Measurements from ENCODE around the gene TNIP2. TPM values are rescaled to one million over a fixed set of nuclear protein-coding genes. Genes with fewer than 3 reads are reported as not detected.

The TNIP2 gene
- total and polyA plus RNA-seq, 2 of the 13 experiments (the other 11 are each of a cell fraction or from before 2014, with no cell fraction given), result 25.6 to 38.0 TPM

DNA sequence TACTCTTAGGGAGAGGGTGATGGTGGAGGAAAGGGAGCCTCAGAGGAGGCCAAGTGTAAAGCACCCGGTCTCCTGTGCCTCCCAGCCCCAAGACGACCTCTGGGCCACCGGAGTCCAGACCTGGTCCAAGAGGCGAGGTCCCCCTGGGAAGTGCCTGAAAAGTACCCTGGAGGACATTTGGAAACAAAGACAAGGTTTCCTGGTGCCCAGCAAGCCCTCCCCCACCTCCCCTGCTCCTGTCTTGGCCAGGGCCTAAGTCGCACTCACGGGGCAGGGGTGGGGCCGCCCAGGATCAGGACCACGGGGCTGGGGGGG, 36.2 kb upstream of the TNIP2 start (continued):
- TF ChIP-seq ZNF709 (CRISPR knock-in tag; IDR thresholded peaks at IDR 0.05) (0 out of 2 replicates have a peak, but pooled peaks have one; percentile 36), KLF6 (CRISPR knock-in tag; IDR thresholded peaks at IDR 0.05) (0 out of 2 replicates have a peak, but pooled peaks have one; percentile 13), PCBP1 (IDR thresholded peaks at IDR 0.05; ENCODE audit: borderline replicate concordance, low read depth, low read length) (no peak), ZNF580 (CRISPR knock-in tag; IDR thresholded peaks at IDR 0.05; ENCODE audit: borderline replicate concordance, low read depth) (0 out of 2 replicates have a peak, but pooled peaks have one; percentile 4), STAG1 (CRISPR knock-in tag; IDR thresholded peaks at IDR 0.05) (no peak), IKZF4 (CRISPR knock-in tag; IDR thresholded peaks at IDR 0.05; ENCODE audit: borderline replicate concordance, low read depth, not compliant biosample characterization) (no peak), NCOA1 (CRISPR knock-in tag; IDR thresholded peaks at IDR 0.05) (0 out of 2 replicates have a peak, but pooled peaks have one; percentile 15), MXD4 (CRISPR knock-in tag; IDR thresholded peaks at IDR 0.05) (0 out of 2 replicates have a peak, but pooled peaks have one; percentile 19), KMT2B (CRISPR knock-in tag; IDR thresholded peaks at IDR 0.05) (0 out of 2 replicates have a peak, but pooled peaks have one; percentile 11), RXRB (CRISPR knock-in tag; IDR thresholded peaks at IDR 0.05; ENCODE audit: borderline replicate concordance) (no peak), ZNF772 (CRISPR knock-in tag; IDR thresholded peaks at IDR 0.05) (0 out of 2 replicates have a peak, but pooled peaks have one; percentile 8), ETS1 (CRISPR knock-in tag; IDR thresholded peaks at IDR 0.05) (0 out of 2 replicates have a peak, but pooled peaks have one; percentile 2)
- TF ChIP-seq, protein P1, sequence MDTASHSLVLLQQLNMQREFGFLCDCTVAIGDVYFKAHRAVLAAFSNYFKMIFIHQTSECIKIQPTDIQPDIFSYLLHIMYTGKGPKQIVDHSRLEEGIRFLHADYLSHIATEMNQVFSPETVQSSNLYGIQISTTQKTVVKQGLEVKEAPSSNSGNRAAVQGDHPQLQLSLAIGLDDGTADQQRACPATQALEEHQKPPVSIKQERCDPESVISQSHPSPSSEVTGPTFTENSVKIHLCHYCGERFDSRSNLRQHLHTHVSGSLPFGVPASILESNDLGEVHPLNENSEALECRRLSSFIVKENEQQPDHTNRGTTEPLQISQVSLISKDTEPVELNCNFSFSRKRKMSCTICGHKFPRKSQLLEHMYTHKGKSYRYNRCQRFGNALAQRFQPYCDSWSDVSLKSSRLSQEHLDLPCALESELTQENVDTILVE (CRISPR knock-in tag; IDR thresholded peaks at IDR 0.05), result peak; percentile 26; the same call in 1 of the 2 replicates
- TF ChIP-seq, protein P2, sequence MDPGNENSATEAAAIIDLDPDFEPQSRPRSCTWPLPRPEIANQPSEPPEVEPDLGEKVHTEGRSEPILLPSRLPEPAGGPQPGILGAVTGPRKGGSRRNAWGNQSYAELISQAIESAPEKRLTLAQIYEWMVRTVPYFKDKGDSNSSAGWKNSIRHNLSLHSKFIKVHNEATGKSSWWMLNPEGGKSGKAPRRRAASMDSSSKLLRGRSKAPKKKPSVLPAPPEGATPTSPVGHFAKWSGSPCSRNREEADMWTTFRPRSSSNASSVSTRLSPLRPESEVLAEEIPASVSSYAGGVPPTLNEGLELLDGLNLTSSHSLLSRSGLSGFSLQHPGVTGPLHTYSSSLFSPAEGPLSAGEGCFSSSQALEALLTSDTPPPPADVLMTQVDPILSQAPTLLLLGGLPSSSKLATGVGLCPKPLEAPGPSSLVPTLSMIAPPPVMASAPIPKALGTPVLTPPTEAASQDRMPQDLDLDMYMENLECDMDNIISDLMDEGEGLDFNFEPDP (CRISPR knock-in tag; conservative IDR thresholded peaks at IDR 0.05), result peak; percentile 83; the same call in 1 of the 2 replicates
- TF ChIP-seq, protein P3, sequence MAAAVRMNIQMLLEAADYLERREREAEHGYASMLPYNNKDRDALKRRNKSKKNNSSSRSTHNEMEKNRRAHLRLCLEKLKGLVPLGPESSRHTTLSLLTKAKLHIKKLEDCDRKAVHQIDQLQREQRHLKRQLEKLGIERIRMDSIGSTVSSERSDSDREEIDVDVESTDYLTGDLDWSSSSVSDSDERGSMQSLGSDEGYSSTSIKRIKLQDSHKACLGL (CRISPR knock-in tag; IDR thresholded peaks at IDR 0.05), result peak; percentile 14; the same call in 1 of the 2 replicates
- TF ChIP-seq, protein P4, sequence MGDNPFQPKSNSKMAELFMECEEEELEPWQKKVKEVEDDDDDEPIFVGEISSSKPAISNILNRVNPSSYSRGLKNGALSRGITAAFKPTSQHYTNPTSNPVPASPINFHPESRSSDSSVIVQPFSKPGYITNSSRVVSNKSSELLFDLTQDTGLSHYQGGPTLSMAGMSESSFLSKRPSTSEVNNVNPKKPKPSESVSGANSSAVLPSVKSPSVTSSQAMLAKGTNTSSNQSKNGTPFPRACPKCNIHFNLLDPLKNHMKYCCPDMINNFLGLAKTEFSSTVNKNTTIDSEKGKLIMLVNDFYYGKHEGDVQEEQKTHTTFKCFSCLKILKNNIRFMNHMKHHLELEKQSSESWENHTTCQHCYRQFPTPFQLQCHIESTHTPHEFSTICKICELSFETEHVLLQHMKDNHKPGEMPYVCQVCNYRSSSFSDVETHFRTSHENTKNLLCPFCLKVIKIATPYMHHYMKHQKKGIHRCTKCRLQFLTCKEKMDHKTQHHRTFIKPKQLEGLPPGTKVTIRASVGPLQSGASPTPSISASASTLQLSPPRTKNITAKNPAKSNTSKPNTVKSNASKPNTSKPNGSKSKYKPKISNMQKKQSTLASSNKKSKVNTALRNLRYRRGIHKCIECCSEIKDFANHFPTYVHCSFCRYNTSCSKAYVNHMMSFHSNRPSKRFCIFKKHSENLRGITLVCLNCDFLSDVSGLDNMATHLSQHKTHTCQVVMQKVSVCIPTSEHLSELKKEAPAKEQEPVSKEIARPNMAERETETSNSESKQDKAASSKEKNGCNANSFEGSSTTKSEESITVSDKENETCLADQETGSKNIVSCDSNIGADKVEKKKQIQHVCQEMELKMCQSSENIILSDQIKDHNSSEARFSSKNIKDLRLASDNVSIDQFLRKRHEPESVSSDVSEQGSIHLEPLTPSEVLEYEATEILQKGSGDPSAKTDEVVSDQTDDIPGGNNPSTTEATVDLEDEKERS (CRISPR knock-in tag; IDR thresholded peaks at IDR 0.05), result 0 out of 2 replicates have a peak, but pooled peaks have one; percentile 42
- TF ChIP-seq, protein P5, sequence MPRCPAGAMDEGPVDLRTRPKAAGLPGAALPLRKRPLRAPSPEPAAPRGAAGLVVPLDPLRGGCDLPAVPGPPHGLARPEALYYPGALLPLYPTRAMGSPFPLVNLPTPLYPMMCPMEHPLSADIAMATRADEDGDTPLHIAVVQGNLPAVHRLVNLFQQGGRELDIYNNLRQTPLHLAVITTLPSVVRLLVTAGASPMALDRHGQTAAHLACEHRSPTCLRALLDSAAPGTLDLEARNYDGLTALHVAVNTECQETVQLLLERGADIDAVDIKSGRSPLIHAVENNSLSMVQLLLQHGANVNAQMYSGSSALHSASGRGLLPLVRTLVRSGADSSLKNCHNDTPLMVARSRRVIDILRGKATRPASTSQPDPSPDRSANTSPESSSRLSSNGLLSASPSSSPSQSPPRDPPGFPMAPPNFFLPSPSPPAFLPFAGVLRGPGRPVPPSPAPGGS (CRISPR knock-in tag; IDR thresholded peaks at IDR 0.05), result no peak
